C4-2B (cell line): ENCODE measurements around the gene APOL2.

Experiments used
- H3K27ac ChIP-seq: fragments of 450-650 bp; 2 replicates; pipeline ENCODE4 v1.5.1; 2017
- CTCF ChIP-seq: fragments of 450-650 bp; conservative IDR thresholded peaks from 2 replicates; pipeline ENCODE4 v1.5.1; 2017; ENCODE audit warnings: mild to moderate bottlenecking
- ZFX ChIP-seq: fragments of 450-650 bp; IDR thresholded peaks from 2 replicates; pipeline ENCODE4 v1.6.1; 2017

The APOL2 gene

GRCh38 chr22:36224245-36224644 is 15.1 kb downstream of the APOL2 start:
- no peak for TF ChIP-seq ZFX
- TF ChIP-seq CTCF, result no peak
- H3K27ac ChIP-seq, result no peak overlapping the region

DNA sequence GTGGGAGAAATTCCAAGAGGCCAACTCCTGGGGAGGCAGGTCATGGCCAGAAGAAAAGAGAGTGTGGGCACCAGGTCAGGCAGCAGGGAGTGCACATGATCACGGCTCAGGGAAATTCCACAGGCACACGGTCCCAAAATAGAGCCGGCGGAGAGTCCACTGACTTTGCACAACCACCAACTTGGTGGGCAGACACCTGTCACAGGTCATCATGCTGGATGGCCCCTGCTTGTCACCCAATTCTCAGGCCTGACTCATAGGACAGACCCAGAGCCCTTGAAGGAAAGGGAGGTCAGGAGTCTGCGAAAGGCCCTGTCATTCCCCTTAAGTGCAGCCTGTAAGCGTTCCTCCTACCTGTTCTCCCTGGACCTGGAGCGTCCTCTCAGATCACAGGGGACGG is 15.8 kb downstream of the APOL2 start:
- H3K27ac ChIP-seq, result no peak overlapping the region
- TF ChIP-seq ZFX (no peak), CTCF (no peak)

GRCh38 chr22:36222887-36223450 is 16.4 kb downstream of the APOL2 start:
- TF ChIP-seq CTCF (no peak), ZFX (no peak)
- H3K27ac ChIP-seq, result no peak overlapping the region

GRCh38 chr22:36221799-36222751 is 17.3 kb downstream of the APOL2 start:
- TF ChIP-seq CTCF (peak; percentile 96), ZFX (no peak)
- H3K27ac ChIP-seq, result no peak overlapping the region

- no peak for TF ChIP-seq ZFX
- TF ChIP-seq CTCF, result no peak
- H3K27ac ChIP-seq, result no peak overlapping the region
These were observed 18.8 kb downstream of the APOL2 start for GRCh38 chr22:36220451-36220921.

DNA sequence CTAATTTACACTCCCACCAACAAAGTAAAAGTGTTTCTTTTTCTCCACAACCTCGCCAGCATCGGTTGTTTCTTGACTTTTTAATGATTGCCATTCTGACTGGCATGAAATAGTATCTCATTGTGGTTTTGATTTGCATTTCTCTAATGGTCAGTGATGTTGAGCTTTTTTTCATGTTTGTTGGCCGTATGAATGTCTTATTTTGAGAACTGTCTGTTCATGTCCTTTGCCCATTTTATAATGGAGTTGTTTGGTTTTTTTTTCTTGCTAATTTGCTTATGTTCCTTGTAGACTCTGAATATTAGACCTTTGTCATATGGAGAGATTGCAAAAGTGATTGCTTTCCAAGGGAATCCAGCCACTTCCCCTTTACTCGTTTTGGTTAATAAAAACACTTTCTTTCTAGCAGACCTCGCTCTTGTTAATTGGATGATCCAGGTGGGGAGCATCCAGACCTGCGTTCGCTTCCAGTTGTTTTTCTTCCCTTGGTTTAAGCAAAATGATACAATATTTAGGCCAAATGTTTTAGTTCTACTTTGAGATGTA is 20.6 kb downstream of the APOL2 start:
- H3K27ac ChIP-seq, result no peak overlapping the region
- no peak for TF ChIP-seq ZFX
- no peak for TF ChIP-seq CTCF

DNA sequence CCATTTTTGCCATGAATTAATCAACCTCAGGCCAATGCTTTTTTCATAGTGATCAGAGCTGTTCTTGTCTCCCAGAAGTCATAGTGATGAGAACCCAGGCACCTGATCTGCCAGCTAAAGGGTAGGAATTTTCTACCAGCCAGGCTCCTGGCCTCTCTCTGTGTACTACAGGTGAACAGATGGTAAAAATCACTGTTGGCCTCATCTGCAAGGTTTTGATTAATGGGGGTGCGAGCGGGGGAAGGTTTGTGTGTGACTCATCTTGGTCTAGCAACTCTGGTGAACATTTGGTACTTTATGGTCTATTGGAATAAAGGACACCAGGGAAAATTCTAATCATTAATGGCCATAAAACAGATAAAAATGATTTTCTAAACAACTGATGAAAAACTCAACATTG is 23.3 kb downstream of the APOL2 start:
- no peak overlapping the region for H3K27ac ChIP-seq
- TF ChIP-seq ZFX (no peak), CTCF (no peak)
